HUES48 (cell line): ENCODE data around the gene SCRN1.
A peak's percentile ranks its signal among the peaks of the same experiment; 100 is the strongest.

Source experiments
- H3K27ac ChIP-seq: one replicate; pipeline ENCODE4 v1.7.0; 2013; ENCODE audit warnings: low read depth, low read length, inconsistent platforms
- H3K27me3 ChIP-seq: 2 replicates; pipeline ENCODE4 v1.6.1; 2013; ENCODE audit warnings: mild to moderate bottlenecking, low read length; ENCODE audit not compliant: control insufficient read depth, insufficient read depth
- H3K36me3 ChIP-seq: 2 replicates; pipeline ENCODE4 v1.6.1; 2013; ENCODE audit warnings: low read length; ENCODE audit not compliant: control insufficient read depth, insufficient read depth
- H3K4me1 ChIP-seq: 2 replicates; pipeline ENCODE4 v1.6.1; 2013; ENCODE audit warnings: mild to moderate bottlenecking, low read length; ENCODE audit not compliant: control insufficient read depth, insufficient read depth
- H3K4me3 ChIP-seq: 2 replicates; pipeline ENCODE4 v1.5.1; 2013; ENCODE audit warnings: mild to moderate bottlenecking, low read depth, low read length
- H3K9ac ChIP-seq: 2 replicates; pipeline ENCODE4 v1.6.1; 2013; ENCODE audit warnings: mild to moderate bottlenecking, low read depth, low read length, moderate library complexity
- H3K9me3 ChIP-seq: 2 replicates; pipeline ENCODE4 v1.6.1; 2013; ENCODE audit warnings: low read length; ENCODE audit not compliant: control insufficient read depth, insufficient read depth

The SCRN1 gene

DNA sequence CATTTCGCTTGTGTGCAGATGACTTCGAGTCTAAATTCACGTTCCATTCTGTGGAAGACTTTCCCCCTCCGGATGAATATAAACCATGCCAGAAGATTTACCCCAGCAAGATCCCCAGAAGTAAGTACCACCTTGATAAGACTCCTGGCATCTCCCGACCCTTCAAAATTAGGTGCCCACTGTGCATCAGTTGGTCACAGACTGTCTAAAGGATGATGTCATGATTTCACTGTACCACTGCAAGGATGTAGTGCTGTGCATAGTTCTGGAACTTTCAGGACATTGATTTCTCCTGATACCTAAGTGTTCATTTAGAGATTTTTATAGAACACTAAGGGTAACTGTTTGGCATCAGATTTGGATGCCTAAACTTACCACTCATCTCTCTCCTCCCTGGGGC lies 100.3 kb downstream of the SCRN1 start:
- Histone ChIP-seq H3K27me3 (no peaks in the 10 kb centered on the region), H3K27ac (no peak overlapping the region), H3K9me3 (no peaks in the 10 kb centered on the region), H3K4me3 (no peak overlapping the region), H3K36me3 (peaks cover 49% of the 10 kb centered on the region), H3K4me1 (peaks cover 9% of the 10 kb centered on the region), H3K9ac (no peak overlapping the region)

DNA sequence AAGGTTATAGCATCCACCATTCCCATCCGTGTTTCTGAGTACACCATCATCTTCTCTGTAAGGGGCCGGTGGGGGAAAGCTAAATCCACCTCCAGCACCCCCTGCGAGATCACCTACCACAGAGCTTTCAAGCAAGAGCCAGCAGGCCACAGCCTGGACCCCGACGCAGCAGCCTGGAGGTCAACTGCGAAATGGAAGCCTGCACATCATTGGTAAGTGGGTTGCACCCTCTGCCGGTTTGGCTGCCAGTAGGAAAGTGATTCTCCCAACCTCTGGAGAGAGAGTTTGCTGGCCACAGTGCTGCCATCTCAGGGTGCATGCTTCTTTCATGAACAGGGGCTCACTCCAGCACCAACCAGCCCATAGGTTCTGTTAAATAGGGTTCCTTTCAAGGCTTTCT lies 101.6 kb downstream of the SCRN1 start:
- Histone ChIP-seq H3K4me3 (no peak overlapping the region), H3K9me3 (no peaks in the 10 kb centered on the region), H3K4me1 (peaks cover 16% of the 10 kb centered on the region), H3K9ac (no peak overlapping the region), H3K27me3 (no peaks in the 10 kb centered on the region), H3K27ac (no peak overlapping the region), H3K36me3 (peaks cover 46% of the 10 kb centered on the region)

DNA sequence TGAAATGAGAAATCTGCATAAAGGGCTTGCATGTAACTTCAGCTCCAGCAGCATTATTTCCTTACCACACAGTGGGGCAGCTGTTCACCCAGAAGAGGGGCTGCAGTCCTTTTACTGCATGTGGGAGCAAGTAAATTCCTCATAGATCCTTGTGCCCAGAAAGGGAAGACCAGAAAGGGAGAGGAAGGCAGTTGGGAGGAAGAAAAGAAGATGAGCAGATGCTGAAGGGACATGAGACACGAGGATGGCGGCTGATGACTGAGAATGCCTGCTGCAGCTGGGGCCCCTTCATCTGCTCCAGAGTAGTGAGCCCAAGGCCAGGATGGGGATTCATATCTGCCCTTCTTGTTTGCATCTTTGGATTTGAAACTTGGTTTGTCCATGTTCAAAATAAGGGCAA lies 102.8 kb downstream of the SCRN1 start:
- no peaks in the 10 kb centered on the region for H3K9me3 ChIP-seq
- no peak overlapping the region for H3K9ac ChIP-seq
- no peak overlapping the region for H3K4me3 ChIP-seq
- no peak overlapping the region for H3K27ac ChIP-seq
- no peaks in the 10 kb centered on the region for H3K27me3 ChIP-seq
- H3K4me1 ChIP-seq: peaks cover 28% of the 10 kb centered on the region
- peaks cover 38% of the 10 kb centered on the region for H3K36me3 ChIP-seq

DNA sequence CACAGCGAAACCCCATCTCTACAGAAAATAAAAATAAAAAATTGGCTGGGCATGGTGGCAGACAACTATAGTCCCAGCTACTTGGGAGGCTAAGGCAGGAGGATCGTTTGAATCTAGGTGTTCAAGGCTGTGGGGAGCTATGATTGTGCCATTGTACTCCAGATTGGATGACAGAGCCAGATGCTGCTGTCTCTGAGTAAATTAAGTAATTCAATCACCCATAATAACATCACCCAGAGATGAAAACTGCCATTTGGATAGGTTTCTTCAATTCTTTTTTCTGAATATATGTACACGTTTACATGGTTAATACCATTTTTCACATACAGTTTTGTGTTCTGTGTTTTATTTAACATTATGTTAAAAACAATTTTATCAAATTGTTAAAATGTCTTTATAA lies 104.0 kb downstream of the SCRN1 start:
- Histone ChIP-seq H3K27ac (no peak overlapping the region), H3K9ac (no peak overlapping the region), H3K27me3 (no peaks in the 10 kb centered on the region), H3K9me3 (no peaks in the 10 kb centered on the region), H3K4me3 (no peak overlapping the region), H3K36me3 (peaks cover 33% of the 10 kb centered on the region), H3K4me1 (peaks cover 32% of the 10 kb centered on the region)

DNA sequence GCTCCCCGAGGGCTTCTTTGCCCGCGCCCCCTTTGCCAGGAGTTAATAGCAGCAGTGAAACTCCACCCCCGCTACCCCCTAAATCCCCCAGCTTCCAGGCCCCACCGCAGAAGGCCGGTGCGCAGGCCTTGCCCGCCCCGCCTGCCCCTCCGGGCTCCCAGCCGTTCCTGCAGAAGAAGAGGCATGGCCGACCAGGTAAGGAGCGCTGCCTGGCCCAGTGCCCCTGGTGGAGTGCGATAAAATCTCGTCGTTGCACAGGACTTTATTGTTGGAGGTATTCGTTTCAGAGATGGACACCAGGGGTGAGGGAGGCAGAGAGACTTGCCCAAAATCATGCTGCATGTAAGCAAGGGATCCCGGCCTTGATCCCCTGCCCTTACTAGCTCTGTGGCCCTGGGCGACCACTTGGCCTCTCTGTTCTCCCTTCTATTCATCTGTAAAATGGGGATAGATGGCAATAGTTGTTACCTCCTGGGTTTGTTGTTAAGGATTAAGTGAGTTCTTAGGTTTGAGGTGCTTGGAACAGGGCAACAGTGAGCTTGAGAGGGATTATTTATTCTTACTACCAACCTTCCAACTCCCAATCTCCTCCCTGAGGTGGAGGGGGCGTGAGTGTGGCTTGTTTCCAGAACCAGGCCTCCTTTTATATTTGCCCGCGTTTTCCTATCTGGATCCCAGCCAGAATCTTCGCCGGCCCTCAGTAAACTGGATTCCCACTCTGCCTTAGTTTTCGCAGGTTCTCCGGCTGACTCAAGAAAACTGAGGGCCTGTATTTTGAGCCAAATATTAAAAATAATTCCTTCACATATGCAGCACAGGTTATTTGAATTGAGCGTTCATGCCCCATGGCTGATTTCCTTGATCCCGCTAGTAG lies 105.0 kb downstream of the SCRN1 start:
- no peak overlapping the region for H3K9ac ChIP-seq

DNA sequence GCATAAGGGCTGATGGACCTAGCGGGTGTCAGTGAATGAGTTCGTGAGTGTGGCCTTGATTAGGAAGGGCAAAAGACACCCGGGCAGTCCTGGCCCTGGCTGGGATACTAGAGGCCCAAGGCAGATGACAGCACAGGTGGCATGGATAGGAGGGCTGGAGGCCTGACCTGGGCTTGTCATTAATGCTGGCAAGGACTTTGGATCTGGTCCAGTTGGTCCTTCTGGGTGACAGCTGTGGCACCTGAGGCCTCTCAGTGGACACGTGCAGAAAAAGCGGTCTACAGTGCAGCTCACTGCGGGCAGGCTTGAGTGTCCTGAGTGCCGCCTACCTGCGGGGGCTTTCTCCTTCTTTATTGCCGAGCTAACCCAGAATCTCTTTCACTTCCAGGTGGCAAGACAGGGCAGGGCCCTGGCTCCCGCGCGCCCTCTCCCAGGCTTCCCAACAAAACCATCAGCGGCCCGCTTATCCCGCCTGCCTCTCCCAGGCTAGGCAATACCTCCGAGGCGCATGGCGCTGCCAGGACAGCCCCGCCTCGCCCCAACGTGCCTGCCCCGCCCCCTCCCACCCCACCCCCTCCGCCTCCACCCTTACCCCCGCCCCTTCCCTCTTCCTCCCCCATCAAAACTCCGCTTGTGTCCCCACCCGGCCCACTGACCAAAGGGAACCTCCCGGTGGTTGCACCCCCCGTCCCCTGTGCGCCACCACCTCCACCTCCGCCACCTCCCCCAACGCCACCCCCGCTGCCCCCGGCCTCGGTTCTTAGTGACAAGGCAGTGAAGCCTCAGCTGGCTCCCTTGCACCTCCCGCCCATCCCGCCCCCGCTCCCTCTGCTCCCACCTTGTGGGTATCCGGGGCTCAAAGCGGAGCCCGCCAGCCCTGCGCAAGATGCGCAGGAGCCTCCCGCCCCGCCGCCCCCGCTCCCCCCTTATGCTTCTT lies 105.9 kb downstream of the SCRN1 start:
- Histone ChIP-seq H3K4me1 (peaks cover 32% of the 10 kb centered on the region), H3K9ac (no peak overlapping the region), H3K9me3 (no peaks in the 10 kb centered on the region), H3K27me3 (no peaks in the 10 kb centered on the region), H3K36me3 (peaks cover 16% of the 10 kb centered on the region; the same call in 1 of the 2 replicates), H3K4me3 (peak overlapping the region; percentile 62), H3K27ac (no peak overlapping the region)

More for the DNA sequence above, 105.0 kb downstream of the SCRN1 start:
- Histone ChIP-seq H3K27ac (no peak overlapping the region), H3K9me3 (no peaks in the 10 kb centered on the region), H3K4me3 (peak overlapping the region; percentile 62), H3K36me3 (peaks cover 25% of the 10 kb centered on the region), H3K4me1 (peaks cover 32% of the 10 kb centered on the region), H3K27me3 (no peaks in the 10 kb centered on the region)

DNA sequence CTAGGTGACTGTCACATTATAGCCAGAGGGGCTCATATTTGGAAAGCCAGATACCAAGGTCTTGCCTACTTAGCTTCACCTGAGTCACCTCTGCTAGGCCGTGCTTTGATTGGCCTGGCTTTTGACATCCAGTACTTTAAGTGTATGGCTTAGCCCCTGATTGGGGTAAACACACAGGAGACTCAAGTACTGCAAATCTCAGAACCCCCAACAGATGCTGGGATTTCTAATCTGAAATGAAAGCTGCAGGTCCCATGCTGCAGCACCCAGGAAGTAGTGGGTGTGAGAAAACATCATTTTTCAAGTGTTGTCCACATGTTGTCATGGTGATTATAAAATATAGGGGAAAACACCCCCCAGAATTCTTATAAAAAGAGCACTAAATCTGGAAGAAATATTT lies 107.1 kb downstream of the SCRN1 start:
- H3K9me3 ChIP-seq: no peaks in the 10 kb centered on the region
- H3K27ac ChIP-seq: no peak overlapping the region
- no peaks in the 10 kb centered on the region for H3K27me3 ChIP-seq
- no peak overlapping the region for H3K9ac ChIP-seq
- H3K4me1 ChIP-seq: peaks cover 32% of the 10 kb centered on the region
- H3K4me3 ChIP-seq: no peak overlapping the region
- peaks cover 3% of the 10 kb centered on the region; the same call in 1 of the 2 replicates for H3K36me3 ChIP-seq

DNA sequence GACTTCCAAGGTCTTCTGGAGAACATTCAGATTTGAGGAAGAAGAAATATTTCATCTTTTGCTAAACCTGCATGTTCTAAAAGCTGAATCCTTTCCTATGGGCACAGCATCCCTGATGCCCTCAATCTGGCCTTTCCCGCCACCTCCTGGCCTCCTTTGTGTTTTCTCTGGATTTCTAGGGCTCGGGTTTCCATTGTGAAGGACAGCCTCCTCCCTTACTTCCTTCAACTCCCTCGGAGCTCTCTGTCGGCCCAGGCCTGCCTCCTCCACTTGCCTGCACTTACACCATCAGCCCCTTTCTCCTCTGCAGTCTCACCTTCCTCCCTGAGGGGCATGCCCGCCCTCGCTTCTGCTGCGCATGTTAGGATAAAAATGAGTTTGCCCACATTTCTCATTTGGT lies 107.9 kb downstream of the SCRN1 start:
- H3K9me3 ChIP-seq: no peaks in the 10 kb centered on the region
- H3K36me3 ChIP-seq: no peaks in the 10 kb centered on the region
- no peaks in the 10 kb centered on the region for H3K27me3 ChIP-seq
- peaks cover 32% of the 10 kb centered on the region for H3K4me1 ChIP-seq
- H3K9ac ChIP-seq: no peak overlapping the region
- H3K4me3 ChIP-seq: no peak overlapping the region
- no peak overlapping the region for H3K27ac ChIP-seq

DNA sequence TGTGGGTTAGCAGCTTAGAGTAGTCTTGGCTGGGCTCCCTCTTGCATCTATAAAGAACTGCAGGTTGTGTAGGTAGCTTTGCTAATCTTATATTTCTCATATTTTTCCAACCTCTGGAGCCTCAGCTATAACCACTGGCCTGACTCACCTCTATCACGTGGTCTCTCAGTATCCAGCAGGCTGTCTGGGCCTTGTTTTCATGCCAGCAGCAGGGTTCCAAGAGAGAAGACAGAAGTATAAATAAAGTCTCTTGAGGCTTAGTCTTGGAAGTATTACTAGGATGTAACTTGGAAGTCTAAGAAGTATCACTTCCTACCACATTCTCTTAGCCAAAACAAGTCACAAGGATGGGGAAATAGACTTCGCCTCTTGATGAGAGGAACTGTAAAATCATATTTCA lies 110.0 kb downstream of the SCRN1 start:
- Histone ChIP-seq H3K4me3 (no peak overlapping the region), H3K36me3 (no peaks in the 10 kb centered on the region), H3K27me3 (no peaks in the 10 kb centered on the region), H3K4me1 (peaks cover 25% of the 10 kb centered on the region), H3K27ac (no peak overlapping the region), H3K9ac (no peak overlapping the region), H3K9me3 (no peaks in the 10 kb centered on the region)

DNA sequence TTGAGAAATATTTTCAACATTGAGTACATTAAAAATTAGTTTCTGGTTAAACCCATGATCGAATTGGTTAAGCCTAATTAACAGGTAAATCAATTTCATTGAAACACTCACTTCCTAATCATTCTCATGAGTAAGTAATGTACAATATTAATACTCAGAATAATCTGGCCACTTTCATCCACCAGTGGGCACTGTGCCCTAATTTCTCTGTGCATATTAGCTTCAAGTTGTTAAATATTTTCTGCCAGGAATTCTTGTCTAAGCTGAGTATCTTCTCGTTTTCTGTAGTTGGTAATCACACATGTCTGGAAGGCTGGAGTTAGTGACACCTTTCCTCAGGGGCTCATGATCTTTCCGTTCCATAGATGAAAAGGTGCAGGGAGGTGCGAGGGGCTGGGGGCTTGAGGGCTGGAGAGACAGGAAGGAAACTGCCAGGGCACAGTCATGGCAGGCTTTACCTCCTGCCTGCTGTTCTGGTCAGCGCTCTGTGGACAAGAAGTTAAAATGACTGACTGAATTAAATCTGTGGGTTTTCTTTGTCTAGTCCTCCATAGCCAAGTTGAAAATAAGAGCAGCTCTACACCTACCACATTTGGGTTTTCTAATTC lies 111.4 kb downstream of the SCRN1 start:
- Histone ChIP-seq H3K4me1 (peaks cover 18% of the 10 kb centered on the region), H3K27ac (no peak overlapping the region), H3K4me3 (no peak overlapping the region), H3K9ac (no peak overlapping the region), H3K9me3 (no peaks in the 10 kb centered on the region), H3K27me3 (no peaks in the 10 kb centered on the region), H3K36me3 (no peaks in the 10 kb centered on the region)
